K562 (cell line): Measurements from ENCODE around the gene MTMR3. TPM values are rescaled to one million over a fixed set of nuclear protein-coding genes. Genes with fewer than 3 reads are reported as not detected.

Experiments
- AFF4 ChIP-seq: sonication (generic); formaldehyde crosslinking; IDR thresholded peaks from 2 replicates; pipeline ENCODE4 v1.8.0; 2023; ENCODE audit warnings: mild to moderate bottlenecking, missing genetic modification reagents
- ARID2 ChIP-seq: fragments of 450-650 bp; IDR thresholded peaks from 2 replicates; pipeline ENCODE4 v1.6.1; 2017; ENCODE audit warnings: antibody characterized with exemption, mild to moderate bottlenecking
- CREB3L1 ChIP-seq: fragments of 450-650 bp; IDR thresholded peaks from 2 replicates; pipeline ENCODE4 v1.6.1; 2014; ENCODE audit warnings: low read depth, mild to moderate bottlenecking, moderate library complexity, borderline replicate concordance
- CTBP1 ChIP-seq: fragments of 450-650 bp; IDR thresholded peaks from 2 replicates; pipeline ENCODE4 v1.6.1; 2016; ENCODE audit warnings: borderline replicate concordance
- E4F1 ChIP-seq: fragments of 250-450 bp; sonication (Bioruptor Pico); IDR thresholded peaks from 2 replicates; pipeline ENCODE4 v1.5.0; 2021; ENCODE audit warnings: mild to moderate bottlenecking, borderline replicate concordance
- EZH2 ChIP-seq: IDR thresholded peaks from 2 replicates; pipeline ENCODE4 v1.6.1; 2012; ENCODE audit warnings: low read depth, mild to moderate bottlenecking, inconsistent platforms, low read length, borderline replicate concordance
- HDGF ChIP-seq: fragments of 450-650 bp; IDR thresholded peaks from 2 replicates; pipeline ENCODE4 v1.6.1; 2016
- HMG20B ChIP-seq: fragments of 250-450 bp; sonication (Bioruptor Pico); IDR thresholded peaks from 2 replicates; pipeline ENCODE4 v1.5.0; 2021; ENCODE audit warnings: mild to moderate bottlenecking
- JUNB ChIP-seq: fragments of 450-650 bp; formaldehyde crosslinking; conservative IDR thresholded peaks from 2 replicates; pipeline ENCODE4 v1.4.0; 2020; ENCODE audit warnings: mild to moderate bottlenecking
- MITF ChIP-seq: IDR thresholded peaks from 2 replicates; pipeline ENCODE4 v1.6.1; 2014; ENCODE audit warnings: antibody characterized with exemption
- PYGO2 ChIP-seq: fragments of 450-650 bp; IDR thresholded peaks from 2 replicates; pipeline ENCODE4 v1.6.1; 2016; ENCODE audit warnings: mild to moderate bottlenecking, missing genetic modification characterization, moderate library complexity, missing compliant biosample characterization
- SFPQ ChIP-seq: fragments of 200-400 bp; formaldehyde crosslinking; IDR thresholded peaks from 2 replicates; pipeline ENCODE4 v1.6.1; 2017; ENCODE audit warnings: mild to moderate bottlenecking, low read depth, low read length, moderate library complexity
- SRSF9 ChIP-seq: fragments of 200-400 bp; formaldehyde crosslinking; IDR thresholded peaks from 2 replicates; pipeline ENCODE4 v1.6.1; 2017; ENCODE audit warnings: low read depth, low read length, borderline replicate concordance
- THRAP3 ChIP-seq: fragments of 450-650 bp; IDR thresholded peaks from 2 replicates; pipeline ENCODE4 v1.6.1; 2016; ENCODE audit warnings: mild to moderate bottlenecking, inconsistent platforms, borderline replicate concordance
- ZNF24 ChIP-seq: fragments of 450-650 bp; IDR thresholded peaks from 2 replicates; pipeline ENCODE4 v1.6.1; 2016
- ZNF584 ChIP-seq: fragments of 200-800 bp; sonication (Bioruptor generic); IDR thresholded peaks from 2 replicates; pipeline ENCODE4 v1.6.1; 2016; ENCODE audit warnings: low read depth, mild to moderate bottlenecking, missing genetic modification characterization, missing compliant biosample characterization
- polyA plus RNA-seq, 8 experiments: library from polyadenylated mRNA; depleted of rRNA in 4 of 8; stranded (reverse) in 5 of 8; unstranded in 3 of 8; fragments of >200 nt; fragmentation: Nextera tagmentation in 2 of 8; fragmentation: Illumina TruSeq in 1 of 8; extraction: Ambion mirVana in 2 of 8; extraction: Trizol in 1 of 8; gene quantifications; 2 replicates each; pipeline versions ENCODE4 v1.2.1 to v1.2.3, GENCODE V29; 2011 to 2014; ENCODE audit warnings: inconsistent platforms in 1 of 8, missing spikeins in 1 of 8
- total RNA-seq, 7 experiments: library from RNA; depleted of rRNA in 6 of 7; stranded (reverse); fragments of >200 nt in 6 of 7; fragmentation: Illumina TruSeq in 2 of 7; extraction: Trizol in 2 of 7; gene quantifications; 2 replicates each; pipeline versions ENCODE4 v1.2.1 to v1.2.3, GENCODE V29; 2011 to 2021; ENCODE audit warnings: low replicate concordance in 1 of 7

The MTMR3 gene
- total and polyA plus RNA-seq, 9 of the 15 experiments (the other 6 are each of a cell fraction or from before 2014, with no cell fraction given) = 1.6 to 13.7 (median 7.9) TPM

GRCh38 chr22:29837741-29838598 lies 45.0 kb upstream of the MTMR3 start, which contains the start of gene ASCC2 (continued):
- TF ChIP-seq HMG20B (CRISPR knock-in tag) (no peak), ZNF584 (CRISPR knock-in tag) (no peak), JUNB (CRISPR knock-in tag) (no peak), PYGO2 (tag) (no peak), EZH2 (no peak), SFPQ (no peak), AFF4 (no peak), THRAP3 (no peak), ARID2 (no peak), ZNF24 (no peak), E4F1 (CRISPR knock-in tag) (no peak), MITF (peak; percentile 6; the same call in 1 of the 2 replicates), CTBP1 (no peak), HDGF (no peak), SRSF9 (no peak), CREB3L1 (peak; percentile 56; the same call in 1 of the 2 replicates)
